ENCODE data around the gene ART3. TPM values are rescaled to one million over a fixed set of nuclear protein-coding genes. Genes with fewer than 3 reads are reported as not detected.

Gene ART3
- polyA plus RNA-seq, 2 donors, result 0.29 to 0.31 TPM

DNA sequence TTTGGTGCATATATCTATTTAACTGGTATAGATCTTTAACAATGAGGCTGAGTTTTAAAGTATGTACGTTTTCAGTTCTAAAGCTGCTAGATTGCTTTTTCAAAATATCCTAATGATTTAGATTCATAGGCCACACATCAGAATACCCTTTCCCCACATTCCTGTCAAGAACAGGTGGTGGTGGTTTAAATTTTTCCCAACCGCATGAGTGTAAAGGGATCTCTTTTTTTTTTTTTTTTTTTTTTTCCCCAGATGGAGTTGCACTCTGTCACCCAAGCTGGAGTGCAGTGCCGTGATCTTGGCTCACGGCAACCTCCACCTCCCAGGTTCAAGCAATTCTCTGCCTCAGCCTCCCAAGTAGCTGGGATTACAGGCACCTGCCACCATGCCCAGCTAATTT is 45.7 kb downstream of the ART3 start:
- Histone ChIP-seq H3K4me1 (ENCODE audit: control insufficient read depth in 2 of 2, insufficient read depth in 2 of 2, low read length in 1 of 2) (no peaks in the 10 kb centered on the region), H3K36me3 (ENCODE audit: control insufficient read depth in 2 of 2, insufficient read depth in 2 of 2, low read length in 1 of 2) (peaks cover 0 to 2% of the 10 kb centered on the region in 2 donors), H3K4me3 (ENCODE audit: low read depth in 1 of 2, low read length in 2 of 2) (no peak overlapping the region), H3K9me3 (ENCODE audit: control insufficient read depth in 2 of 2, insufficient read depth in 1 of 2, low read depth in 1 of 2, low read length in 1 of 2) (no peaks in the 10 kb centered on the region), H3K27ac (ENCODE audit: low read depth in 2 of 2, low read length in 1 of 2) (no peak overlapping the region), H3K27me3 (ENCODE audit: control insufficient read depth in 1 of 2, insufficient read depth in 2 of 2, low read length in 2 of 2) (no peaks in the 10 kb centered on the region)
- 81 to 95% methylated on average over 4 of the region's 4 CpGs for WGBS, 2 donors

DNA sequence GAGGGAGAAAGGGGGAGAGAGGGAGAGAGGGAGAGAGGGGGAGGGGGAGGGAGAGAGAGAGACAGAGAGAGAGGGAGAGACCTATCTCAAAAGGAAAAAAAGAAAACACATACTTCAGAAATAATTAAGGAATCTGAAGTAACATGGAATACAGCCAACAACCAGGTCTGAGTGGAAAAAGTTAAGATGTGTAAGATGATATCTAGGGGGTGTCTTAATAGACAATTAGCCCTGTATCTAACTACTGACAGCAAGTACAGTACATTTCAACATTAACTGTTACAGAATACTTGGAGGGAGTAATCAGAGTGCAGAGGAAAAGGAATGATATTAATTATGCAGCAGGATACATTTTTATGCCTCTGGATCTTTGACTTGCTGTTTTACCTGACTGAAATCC is 51.3 kb downstream of the ART3 start:
- no peaks in the 10 kb centered on the region for H3K36me3 ChIP-seq (ENCODE audit: control insufficient read depth in 2 of 2, insufficient read depth in 2 of 2, low read length in 1 of 2)
- no peak overlapping the region for H3K27ac ChIP-seq (ENCODE audit: low read depth in 2 of 2, low read length in 1 of 2)
- H3K27me3 ChIP-seq (ENCODE audit: control insufficient read depth in 1 of 2, insufficient read depth in 2 of 2, low read length in 2 of 2), result no peaks in the 10 kb centered on the region
- H3K9me3 ChIP-seq (ENCODE audit: control insufficient read depth in 2 of 2, insufficient read depth in 1 of 2, low read depth in 1 of 2, low read length in 1 of 2), result no peaks in the 10 kb centered on the region
- H3K4me1 ChIP-seq (ENCODE audit: control insufficient read depth in 2 of 2, insufficient read depth in 2 of 2, low read length in 1 of 2), result no peaks in the 10 kb centered on the region
- H3K4me3 ChIP-seq (ENCODE audit: low read depth in 1 of 2, low read length in 2 of 2), result no peak overlapping the region

DNA sequence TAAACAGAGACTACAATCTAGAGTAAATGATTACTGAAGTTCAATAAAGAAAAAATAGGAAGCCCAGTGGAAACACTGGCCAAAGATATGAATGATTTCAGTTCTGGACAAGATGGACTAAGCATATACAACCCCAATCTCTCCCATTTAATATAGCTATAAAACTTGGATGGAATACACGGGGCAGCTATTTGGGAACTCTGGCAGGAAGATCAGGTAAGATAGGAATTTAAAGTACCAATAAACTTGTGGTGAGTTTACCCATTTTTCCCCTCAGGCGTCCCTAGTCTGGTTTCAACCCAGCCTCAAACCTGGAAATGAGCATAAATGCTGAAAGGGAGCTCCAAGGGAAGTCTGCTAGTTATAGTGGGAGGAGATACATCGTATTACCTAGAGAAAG is 53.2 kb downstream of the ART3 start:
- no peak overlapping the region for H3K27ac ChIP-seq (ENCODE audit: low read depth in 2 of 2, low read length in 1 of 2)
- no peaks in the 10 kb centered on the region for H3K4me1 ChIP-seq (ENCODE audit: control insufficient read depth in 2 of 2, insufficient read depth in 2 of 2, low read length in 1 of 2)
- H3K4me3 ChIP-seq (ENCODE audit: low read depth in 1 of 2, low read length in 2 of 2), result no peak overlapping the region
- H3K9me3 ChIP-seq (ENCODE audit: control insufficient read depth in 2 of 2, insufficient read depth in 1 of 2, low read depth in 1 of 2, low read length in 1 of 2), result no peaks in the 10 kb centered on the region
- no peaks in the 10 kb centered on the region for H3K36me3 ChIP-seq (ENCODE audit: control insufficient read depth in 2 of 2, insufficient read depth in 2 of 2, low read length in 1 of 2)
- WGBS, 2 donors, result 95 to 98% methylated on average over 3 of the region's 3 CpGs
- H3K27me3 ChIP-seq (ENCODE audit: control insufficient read depth in 1 of 2, insufficient read depth in 2 of 2, low read length in 2 of 2), result no peaks in the 10 kb centered on the region

DNA sequence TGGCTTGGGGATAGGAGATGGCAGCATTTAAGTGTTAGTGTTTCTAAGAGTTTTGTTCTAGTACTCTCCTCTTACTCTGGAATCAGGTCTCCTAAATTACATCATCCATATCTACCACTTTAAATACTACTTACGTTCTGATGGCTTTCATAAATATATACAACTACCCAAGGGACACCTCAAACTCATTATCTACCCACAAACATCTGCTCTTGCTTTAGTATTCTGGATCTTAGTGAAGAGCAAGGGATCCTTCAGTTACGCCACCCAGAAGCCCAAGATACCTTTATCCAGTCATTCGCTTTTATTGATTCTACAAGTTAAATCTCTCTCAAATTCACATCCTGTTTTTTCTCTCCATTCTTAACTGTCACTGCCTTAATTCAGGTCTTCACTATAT is 66.7 kb downstream of the ART3 start:
- WGBS, 2 donors, result 95 to 96% methylated on average over 3 of the region's 3 CpGs
- Histone ChIP-seq H3K4me3 (ENCODE audit: low read depth in 1 of 2, low read length in 2 of 2) (no peak overlapping the region), H3K36me3 (ENCODE audit: control insufficient read depth in 2 of 2, insufficient read depth in 2 of 2, low read length in 1 of 2) (peaks cover 3% of the 10 kb centered on the region in 2 donors), H3K27ac (ENCODE audit: low read depth in 2 of 2, low read length in 1 of 2) (no peak overlapping the region), H3K9me3 (ENCODE audit: control insufficient read depth in 2 of 2, insufficient read depth in 1 of 2, low read depth in 1 of 2, low read length in 1 of 2) (no peaks in the 10 kb centered on the region), H3K4me1 (ENCODE audit: control insufficient read depth in 2 of 2, insufficient read depth in 2 of 2, low read length in 1 of 2) (no peaks in the 10 kb centered on the region), H3K27me3 (ENCODE audit: control insufficient read depth in 1 of 2, insufficient read depth in 2 of 2, low read length in 2 of 2) (no peaks in the 10 kb centered on the region)

DNA sequence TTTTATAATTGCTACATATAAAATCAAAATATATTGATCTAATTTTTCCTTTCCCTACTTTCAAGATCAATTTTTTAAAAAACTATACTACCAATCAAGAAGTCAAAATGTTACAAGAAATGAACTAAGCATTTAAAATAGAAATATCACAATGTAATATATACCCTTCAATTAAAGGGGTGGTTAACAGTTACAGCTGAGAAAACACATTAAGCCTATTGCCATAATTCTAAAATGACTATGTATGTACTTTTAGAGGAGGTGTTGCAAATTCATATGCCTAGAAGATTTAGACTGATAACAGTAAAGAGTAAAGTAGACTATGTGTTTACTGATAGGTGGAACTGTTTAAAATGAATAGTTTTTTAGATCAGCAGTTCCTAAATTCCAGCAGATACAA is 70.0 kb downstream of the ART3 start:
- Histone ChIP-seq H3K36me3 (ENCODE audit: control insufficient read depth in 2 of 2, insufficient read depth in 2 of 2, low read length in 1 of 2) (no peaks in the 10 kb centered on the region), H3K4me1 (ENCODE audit: control insufficient read depth in 2 of 2, insufficient read depth in 2 of 2, low read length in 1 of 2) (no peaks in the 10 kb centered on the region), H3K4me3 (ENCODE audit: low read depth in 1 of 2, low read length in 2 of 2) (no peak overlapping the region), H3K9me3 (ENCODE audit: control insufficient read depth in 2 of 2, insufficient read depth in 1 of 2, low read depth in 1 of 2, low read length in 1 of 2) (no peaks in the 10 kb centered on the region), H3K27me3 (ENCODE audit: control insufficient read depth in 1 of 2, insufficient read depth in 2 of 2, low read length in 2 of 2) (no peaks in the 10 kb centered on the region), H3K27ac (ENCODE audit: low read depth in 2 of 2, low read length in 1 of 2) (no peak overlapping the region)

DNA sequence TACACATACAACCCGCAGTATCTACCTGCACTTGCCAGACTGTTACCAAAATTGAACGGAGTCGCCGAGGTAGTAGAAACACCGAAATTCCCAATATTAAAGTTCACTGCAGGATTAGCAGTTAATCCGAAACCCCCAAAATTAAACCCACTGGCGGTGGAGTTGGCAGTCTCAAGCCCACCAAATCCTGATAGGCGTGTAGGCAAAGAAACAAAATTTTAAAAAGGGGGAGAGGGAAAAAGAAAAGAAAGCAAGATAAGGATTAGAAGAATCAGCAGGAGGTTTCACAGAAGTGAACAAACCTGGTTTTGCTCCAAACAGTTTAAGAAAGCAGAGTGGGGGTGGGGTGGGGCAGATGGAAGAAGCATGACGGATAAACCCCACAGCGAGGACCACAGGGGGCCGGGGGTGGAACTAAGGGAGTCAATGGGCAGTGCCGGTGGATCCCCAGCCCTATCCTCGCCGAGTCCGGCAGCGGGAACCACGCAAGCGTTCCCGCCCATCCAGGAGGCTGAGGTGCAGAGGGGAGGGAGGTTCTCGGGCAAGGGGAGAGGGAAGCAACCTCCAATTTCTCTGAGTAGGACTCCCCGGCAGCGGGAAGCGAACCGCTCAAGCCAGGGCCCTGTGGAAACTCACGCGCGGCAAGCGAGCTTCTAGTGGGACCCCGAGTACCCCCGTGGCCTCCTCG is 73.1 kb downstream of the ART3 start:
- peak overlapping the region; percentile 77 to 83 for H3K4me3 ChIP-seq (ENCODE audit: low read depth in 1 of 2, low read length in 2 of 2)
- no peaks in the 10 kb centered on the region for H3K36me3 ChIP-seq (ENCODE audit: control insufficient read depth in 2 of 2, insufficient read depth in 2 of 2, low read length in 1 of 2)
- no peaks in the 10 kb centered on the region for H3K27me3 ChIP-seq (ENCODE audit: control insufficient read depth in 1 of 2, insufficient read depth in 2 of 2, low read length in 2 of 2)
- H3K27ac ChIP-seq (ENCODE audit: low read depth in 2 of 2, low read length in 1 of 2), result peak overlapping the region; percentile 89 to 93
- WGBS, 2 donors, result 0 to 1% methylated on average over 24 to 31 of the region's 31 CpGs
- no peaks in the 10 kb centered on the region for H3K9me3 ChIP-seq (ENCODE audit: control insufficient read depth in 2 of 2, insufficient read depth in 1 of 2, low read depth in 1 of 2, low read length in 1 of 2)
- no peaks in the 10 kb centered on the region for H3K4me1 ChIP-seq (ENCODE audit: control insufficient read depth in 2 of 2, insufficient read depth in 2 of 2, low read length in 1 of 2)

DNA sequence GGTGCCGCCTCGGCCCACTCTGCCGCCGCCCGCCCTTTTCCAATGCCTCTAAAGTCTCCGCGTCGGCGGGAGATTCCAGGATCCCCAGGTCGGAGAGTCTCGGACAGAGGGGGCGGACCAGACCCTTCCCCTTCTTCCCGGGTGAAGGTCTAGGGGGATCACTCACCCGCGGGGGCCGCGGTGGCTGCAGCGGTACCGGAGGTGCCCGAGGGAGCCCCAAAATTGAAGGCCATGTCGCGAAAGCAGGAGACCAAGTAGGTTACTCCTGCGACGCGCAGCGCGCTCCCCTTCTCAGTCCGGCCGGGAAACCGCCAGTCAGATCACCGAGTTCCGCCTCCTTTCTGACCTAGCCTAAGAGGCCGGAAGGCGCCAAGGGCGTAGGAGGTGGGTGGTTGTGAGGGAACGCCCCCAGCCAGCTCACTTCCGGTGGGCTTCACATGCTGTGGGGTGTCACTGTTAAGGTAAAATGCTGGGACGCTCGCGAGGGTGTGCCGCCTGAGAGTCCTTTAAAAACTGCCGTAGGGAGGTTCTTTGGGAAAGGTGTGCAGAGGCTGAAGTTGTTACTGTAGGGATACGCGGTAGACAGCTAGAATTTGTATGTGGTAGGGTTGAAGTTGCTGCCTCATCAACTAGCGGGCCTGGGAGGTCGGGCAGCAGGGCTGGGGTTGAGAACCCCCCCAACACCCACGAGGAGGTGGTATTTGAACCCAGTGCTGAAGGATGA is 73.8 kb downstream of the ART3 start, which contains the start of gene NUP54:
Gene NUP54 (minus strand): TSS at position 256 of the 724 bp plus-strand sequence. CDS start 23 bp downstream, at position 233.
- Histone ChIP-seq H3K27ac (ENCODE audit: low read depth in 2 of 2, low read length in 1 of 2) (peak within 1 kb of the TSS; percentile 89 to 93), H3K4me1 (ENCODE audit: control insufficient read depth in 2 of 2, insufficient read depth in 2 of 2, low read length in 1 of 2) (no peaks in the 10 kb centered on the region), H3K9me3 (ENCODE audit: control insufficient read depth in 2 of 2, insufficient read depth in 1 of 2, low read depth in 1 of 2, low read length in 1 of 2) (no peaks in the 10 kb centered on the region), H3K4me3 (ENCODE audit: low read depth in 1 of 2, low read length in 2 of 2) (peak within 1 kb of the TSS; percentile 77 to 83), H3K27me3 (ENCODE audit: control insufficient read depth in 1 of 2, insufficient read depth in 2 of 2, low read length in 2 of 2) (no peaks in the 10 kb centered on the region), H3K36me3 (ENCODE audit: control insufficient read depth in 2 of 2, insufficient read depth in 2 of 2, low read length in 1 of 2) (no peaks in the 10 kb centered on the region)
- WGBS, 2 donors, result 0% methylated on average over 47 of the region's 47 CpGs

DNA sequence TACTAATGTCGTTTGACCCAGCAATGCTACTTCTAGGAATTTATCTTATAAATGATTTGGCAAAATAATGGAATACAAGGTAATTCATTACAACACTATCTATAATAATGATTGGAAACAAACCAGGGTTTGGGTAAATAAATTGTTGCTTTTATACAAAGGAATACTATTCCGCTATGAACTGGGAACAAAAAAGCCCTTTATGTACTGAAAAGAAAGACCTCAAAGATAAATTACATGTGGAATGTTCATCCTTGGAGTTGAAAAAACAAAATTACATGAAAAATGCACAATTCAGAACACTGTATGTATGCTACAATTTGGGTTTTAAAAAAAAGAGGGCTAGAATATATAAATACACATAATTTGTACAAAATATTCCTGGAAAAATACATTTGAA is 78.8 kb downstream of the ART3 start:
- no peaks in the 10 kb centered on the region for H3K9me3 ChIP-seq (ENCODE audit: control insufficient read depth in 2 of 2, insufficient read depth in 1 of 2, low read depth in 1 of 2, low read length in 1 of 2)
- H3K36me3 ChIP-seq (ENCODE audit: control insufficient read depth in 2 of 2, insufficient read depth in 2 of 2, low read length in 1 of 2), result no peaks in the 10 kb centered on the region
- no peaks in the 10 kb centered on the region for H3K27me3 ChIP-seq (ENCODE audit: control insufficient read depth in 1 of 2, insufficient read depth in 2 of 2, low read length in 2 of 2)
- no peak overlapping the region for H3K27ac ChIP-seq (ENCODE audit: low read depth in 2 of 2, low read length in 1 of 2)
- no peak overlapping the region for H3K4me3 ChIP-seq (ENCODE audit: low read depth in 1 of 2, low read length in 2 of 2)
- no peaks in the 10 kb centered on the region for H3K4me1 ChIP-seq (ENCODE audit: control insufficient read depth in 2 of 2, insufficient read depth in 2 of 2, low read length in 1 of 2)
- WGBS, 2 donors, result 84 to 89% methylated on average over 2 of the region's 2 CpGs

DNA sequence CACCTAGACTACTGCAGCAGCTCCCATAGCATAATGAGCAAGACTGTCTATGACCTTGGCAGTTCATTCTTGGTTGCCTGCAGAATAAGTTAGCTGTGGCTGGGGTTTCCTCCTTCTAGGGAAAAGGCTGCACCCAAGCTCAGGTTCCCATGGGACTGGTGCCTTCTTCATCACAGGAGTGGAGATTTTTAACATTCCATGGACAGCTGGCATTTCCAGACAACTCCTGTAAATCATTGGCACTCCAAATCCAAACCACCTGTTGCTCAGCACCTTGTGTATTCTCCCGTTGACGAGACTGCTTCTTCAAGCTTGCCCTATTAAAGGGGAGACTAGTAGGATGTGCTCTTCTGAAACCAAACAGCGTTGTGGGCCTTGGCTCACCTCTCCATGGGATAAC is 81.5 kb downstream of the ART3 start:
- Histone ChIP-seq H3K27ac (ENCODE audit: low read depth in 2 of 2, low read length in 1 of 2) (no peak overlapping the region), H3K27me3 (ENCODE audit: control insufficient read depth in 1 of 2, insufficient read depth in 2 of 2, low read length in 2 of 2) (no peaks in the 10 kb centered on the region), H3K4me1 (ENCODE audit: control insufficient read depth in 2 of 2, insufficient read depth in 2 of 2, low read length in 1 of 2) (no peaks in the 10 kb centered on the region), H3K36me3 (ENCODE audit: control insufficient read depth in 2 of 2, insufficient read depth in 2 of 2, low read length in 1 of 2) (peaks cover 0 to 2% of the 10 kb centered on the region in 2 donors), H3K4me3 (ENCODE audit: low read depth in 1 of 2, low read length in 2 of 2) (no peak overlapping the region), H3K9me3 (ENCODE audit: control insufficient read depth in 2 of 2, insufficient read depth in 1 of 2, low read depth in 1 of 2, low read length in 1 of 2) (no peaks in the 10 kb centered on the region)
- WGBS, 2 donors, result 89 to 95% methylated on average over 3 of the region's 3 CpGs

DNA sequence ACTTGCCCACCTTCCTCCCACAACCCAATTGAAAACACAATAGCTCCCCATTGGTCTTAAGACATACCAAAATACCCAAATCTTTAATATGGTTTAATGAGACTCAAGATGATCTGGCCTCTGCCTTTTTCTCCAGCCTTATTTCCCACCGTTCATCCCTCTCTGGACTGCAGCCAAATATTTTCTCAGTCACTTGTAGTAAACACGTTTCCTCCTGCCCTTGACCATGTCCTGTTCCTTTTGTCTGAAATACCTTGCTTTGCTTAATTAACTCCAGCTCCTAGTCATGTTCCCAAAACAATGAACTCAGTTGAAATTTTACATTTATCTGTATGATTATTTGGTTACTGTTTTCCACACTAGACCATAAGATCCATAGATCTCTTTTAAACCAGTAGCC is 82.1 kb downstream of the ART3 start:
- Histone ChIP-seq H3K36me3 (ENCODE audit: control insufficient read depth in 2 of 2, insufficient read depth in 2 of 2, low read length in 1 of 2) (peaks cover 3 to 6% of the 10 kb centered on the region in 2 donors), H3K4me1 (ENCODE audit: control insufficient read depth in 2 of 2, insufficient read depth in 2 of 2, low read length in 1 of 2) (no peaks in the 10 kb centered on the region), H3K4me3 (ENCODE audit: low read depth in 1 of 2, low read length in 2 of 2) (no peak overlapping the region), H3K9me3 (ENCODE audit: control insufficient read depth in 2 of 2, insufficient read depth in 1 of 2, low read depth in 1 of 2, low read length in 1 of 2) (no peaks in the 10 kb centered on the region), H3K27ac (ENCODE audit: low read depth in 2 of 2, low read length in 1 of 2) (no peak overlapping the region), H3K27me3 (ENCODE audit: control insufficient read depth in 1 of 2, insufficient read depth in 2 of 2, low read length in 2 of 2) (no peaks in the 10 kb centered on the region)
- WGBS, 2 donors, result 2 to 11% methylated on average over 2 of the region's 2 CpGs

All from esophagus (tissue), 2 donors.